GM18873 (cell line): ENCODE results near the gene TNFSF9.
A peak's percentile ranks its signal among the peaks of the same experiment; 100 is the strongest.
"Not testable (repeated sequence)": the region's sequence is repeated elsewhere in the genome, so short reads cannot be mapped to it uniquely, and the experiment has no call there.

Source experiments
- ATAC-seq: cut with Tn5 transposase; IDR thresholded peaks from one replicate; pipeline ENCODE4 v1.9.1; 2021; ENCODE audit warnings: mild to moderate bottlenecking, moderate library complexity, moderate number of reproducible peaks; ENCODE audit not compliant: unreplicated experiment, low FRiP score

The TNFSF9 gene

GRCh38 chr19:6568010-6568526 is 37.2 kb downstream of the TNFSF9 start:
- no peak for ATAC-seq

GRCh38 chr19:6568816-6569215 is 38.0 kb downstream of the TNFSF9 start:
- no peak for ATAC-seq

- no peak for ATAC-seq
These were observed 39.9 kb downstream of the TNFSF9 start for GRCh38 chr19:6570764-6571163.

- ATAC-seq: no peak
These were observed 40.3 kb downstream of the TNFSF9 start for GRCh38 chr19:6571167-6571566.

GRCh38 chr19:6572217-6572616 is 41.4 kb downstream of the TNFSF9 start:
- no peak for ATAC-seq

- ATAC-seq: no peak
These were observed 42.5 kb downstream of the TNFSF9 start for GRCh38 chr19:6573350-6573749.

GRCh38 chr19:6576869-6577475 is 46.1 kb downstream of the TNFSF9 start:
- no peak for ATAC-seq

GRCh38 chr19:6577476-6578125 is 46.8 kb downstream of the TNFSF9 start:
- ATAC-seq: peak; percentile 70

- no peak for ATAC-seq
These were observed 48.8 kb downstream of the TNFSF9 start for GRCh38 chr19:6579450-6580178.

GRCh38 chr19:6580313-6580712 is 49.5 kb downstream of the TNFSF9 start:
- no peak for ATAC-seq

- ATAC-seq: not testable (repeated sequence)
These were observed 52.0 kb downstream of the TNFSF9 start for GRCh38 chr19:6582515-6583484.
